Measurements from ENCODE around the gene CLP1.

DNA sequence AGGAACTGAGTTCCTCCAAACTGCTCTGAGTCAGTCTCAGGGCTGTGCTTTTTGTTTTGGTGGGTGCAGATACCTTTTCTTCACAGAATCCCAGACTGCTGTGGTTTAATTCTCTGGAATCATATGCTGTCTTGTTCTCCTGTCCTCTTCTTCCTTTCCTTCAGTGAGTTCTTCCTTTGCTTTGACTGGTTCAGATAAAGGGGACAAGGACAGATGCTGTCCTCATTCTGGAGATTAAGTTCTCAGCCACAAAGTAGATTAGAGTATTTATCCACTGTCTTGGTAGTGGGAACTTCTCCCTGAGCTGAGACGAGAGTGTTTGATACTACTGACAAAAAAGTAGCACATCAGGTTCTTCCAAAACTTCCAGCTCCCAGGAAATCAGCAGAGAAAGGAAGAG is 23.6 kb downstream of the CLP1 start:
- no peak for TF ChIP-seq RAD21 (IDR thresholded peaks at IDR 0.05)
- TF ChIP-seq, protein P1, sequence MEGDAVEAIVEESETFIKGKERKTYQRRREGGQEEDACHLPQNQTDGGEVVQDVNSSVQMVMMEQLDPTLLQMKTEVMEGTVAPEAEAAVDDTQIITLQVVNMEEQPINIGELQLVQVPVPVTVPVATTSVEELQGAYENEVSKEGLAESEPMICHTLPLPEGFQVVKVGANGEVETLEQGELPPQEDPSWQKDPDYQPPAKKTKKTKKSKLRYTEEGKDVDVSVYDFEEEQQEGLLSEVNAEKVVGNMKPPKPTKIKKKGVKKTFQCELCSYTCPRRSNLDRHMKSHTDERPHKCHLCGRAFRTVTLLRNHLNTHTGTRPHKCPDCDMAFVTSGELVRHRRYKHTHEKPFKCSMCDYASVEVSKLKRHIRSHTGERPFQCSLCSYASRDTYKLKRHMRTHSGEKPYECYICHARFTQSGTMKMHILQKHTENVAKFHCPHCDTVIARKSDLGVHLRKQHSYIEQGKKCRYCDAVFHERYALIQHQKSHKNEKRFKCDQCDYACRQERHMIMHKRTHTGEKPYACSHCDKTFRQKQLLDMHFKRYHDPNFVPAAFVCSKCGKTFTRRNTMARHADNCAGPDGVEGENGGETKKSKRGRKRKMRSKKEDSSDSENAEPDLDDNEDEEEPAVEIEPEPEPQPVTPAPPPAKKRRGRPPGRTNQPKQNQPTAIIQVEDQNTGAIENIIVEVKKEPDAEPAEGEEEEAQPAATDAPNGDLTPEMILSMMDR (IDR thresholded peaks at IDR 0.05; ENCODE audit: low read depth, low read length, missing input control), result no peak
- TF ChIP-seq, protein P2, sequence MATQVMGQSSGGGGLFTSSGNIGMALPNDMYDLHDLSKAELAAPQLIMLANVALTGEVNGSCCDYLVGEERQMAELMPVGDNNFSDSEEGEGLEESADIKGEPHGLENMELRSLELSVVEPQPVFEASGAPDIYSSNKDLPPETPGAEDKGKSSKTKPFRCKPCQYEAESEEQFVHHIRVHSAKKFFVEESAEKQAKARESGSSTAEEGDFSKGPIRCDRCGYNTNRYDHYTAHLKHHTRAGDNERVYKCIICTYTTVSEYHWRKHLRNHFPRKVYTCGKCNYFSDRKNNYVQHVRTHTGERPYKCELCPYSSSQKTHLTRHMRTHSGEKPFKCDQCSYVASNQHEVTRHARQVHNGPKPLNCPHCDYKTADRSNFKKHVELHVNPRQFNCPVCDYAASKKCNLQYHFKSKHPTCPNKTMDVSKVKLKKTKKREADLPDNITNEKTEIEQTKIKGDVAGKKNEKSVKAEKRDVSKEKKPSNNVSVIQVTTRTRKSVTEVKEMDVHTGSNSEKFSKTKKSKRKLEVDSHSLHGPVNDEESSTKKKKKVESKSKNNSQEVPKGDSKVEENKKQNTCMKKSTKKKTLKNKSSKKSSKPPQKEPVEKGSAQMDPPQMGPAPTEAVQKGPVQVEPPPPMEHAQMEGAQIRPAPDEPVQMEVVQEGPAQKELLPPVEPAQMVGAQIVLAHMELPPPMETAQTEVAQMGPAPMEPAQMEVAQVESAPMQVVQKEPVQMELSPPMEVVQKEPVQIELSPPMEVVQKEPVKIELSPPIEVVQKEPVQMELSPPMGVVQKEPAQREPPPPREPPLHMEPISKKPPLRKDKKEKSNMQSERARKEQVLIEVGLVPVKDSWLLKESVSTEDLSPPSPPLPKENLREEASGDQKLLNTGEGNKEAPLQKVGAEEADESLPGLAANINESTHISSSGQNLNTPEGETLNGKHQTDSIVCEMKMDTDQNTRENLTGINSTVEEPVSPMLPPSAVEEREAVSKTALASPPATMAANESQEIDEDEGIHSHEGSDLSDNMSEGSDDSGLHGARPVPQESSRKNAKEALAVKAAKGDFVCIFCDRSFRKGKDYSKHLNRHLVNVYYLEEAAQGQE (IDR thresholded peaks at IDR 0.05), result no peak

Measured in liver (tissue), 3 donors.